HL-60 (cell line): ENCODE results near the gene LINGO4.

Experiments used
- DNase-seq, 2 experiments: peaks; one replicate each; pipeline ENCODE4 v3.0.0-alpha.2; 2010 to 2020; ENCODE audit warnings: low read depth in 1 of 2, low spot score in 1 of 2
- H3K27ac ChIP-seq: fragments of 250-450 bp; sonication (Bioruptor Pico); replicated peaks from 2 replicates; pipeline ENCODE4 v1.5.1; 2020; ENCODE audit warnings: mild to moderate bottlenecking, moderate library complexity
- H3K27me3 ChIP-seq: fragments of 250-450 bp; sonication (Bioruptor Pico); 2 replicates; pipeline ENCODE4 v1.5.1; 2021; ENCODE audit warnings: mild to moderate bottlenecking, moderate library complexity; ENCODE audit not compliant: insufficient read depth, poor library complexity, severe bottlenecking
- H3K4me3 ChIP-seq: replicated peaks from 2 replicates; pipeline ENCODE4 v1.5.1; 2011; ENCODE audit warnings: mild to moderate bottlenecking, control low read depth, low read length; ENCODE audit not compliant: insufficient read depth
- GABPA ChIP-seq: IDR thresholded peaks from 2 replicates; pipeline ENCODE4 v1.6.1; 2012; ENCODE audit warnings: low read depth
- POLR2AphosphoS5 ChIP-seq: IDR thresholded peaks from 2 replicates; pipeline ENCODE4 v1.6.1; 2012; ENCODE audit warnings: low read depth
- SPI1 ChIP-seq: IDR thresholded peaks from 2 replicates; pipeline ENCODE4 v1.6.1; 2012; ENCODE audit warnings: low read depth, mild to moderate bottlenecking, borderline replicate concordance
- TF ChIP-seq, protein P1 (sequence below): IDR thresholded peaks from one replicate; pipeline ENCODE4 v1.5.1; 2011; ENCODE audit warnings: low read length, control low read depth, inconsistent platforms; ENCODE audit not compliant: insufficient read depth
- TF ChIP-seq, protein P2 (sequence below): IDR thresholded peaks from 2 replicates; pipeline ENCODE4 v1.6.1; 2012; ENCODE audit warnings: low read depth; ENCODE audit not compliant: insufficient replicate concordance

LINGO4 gene

DNA sequence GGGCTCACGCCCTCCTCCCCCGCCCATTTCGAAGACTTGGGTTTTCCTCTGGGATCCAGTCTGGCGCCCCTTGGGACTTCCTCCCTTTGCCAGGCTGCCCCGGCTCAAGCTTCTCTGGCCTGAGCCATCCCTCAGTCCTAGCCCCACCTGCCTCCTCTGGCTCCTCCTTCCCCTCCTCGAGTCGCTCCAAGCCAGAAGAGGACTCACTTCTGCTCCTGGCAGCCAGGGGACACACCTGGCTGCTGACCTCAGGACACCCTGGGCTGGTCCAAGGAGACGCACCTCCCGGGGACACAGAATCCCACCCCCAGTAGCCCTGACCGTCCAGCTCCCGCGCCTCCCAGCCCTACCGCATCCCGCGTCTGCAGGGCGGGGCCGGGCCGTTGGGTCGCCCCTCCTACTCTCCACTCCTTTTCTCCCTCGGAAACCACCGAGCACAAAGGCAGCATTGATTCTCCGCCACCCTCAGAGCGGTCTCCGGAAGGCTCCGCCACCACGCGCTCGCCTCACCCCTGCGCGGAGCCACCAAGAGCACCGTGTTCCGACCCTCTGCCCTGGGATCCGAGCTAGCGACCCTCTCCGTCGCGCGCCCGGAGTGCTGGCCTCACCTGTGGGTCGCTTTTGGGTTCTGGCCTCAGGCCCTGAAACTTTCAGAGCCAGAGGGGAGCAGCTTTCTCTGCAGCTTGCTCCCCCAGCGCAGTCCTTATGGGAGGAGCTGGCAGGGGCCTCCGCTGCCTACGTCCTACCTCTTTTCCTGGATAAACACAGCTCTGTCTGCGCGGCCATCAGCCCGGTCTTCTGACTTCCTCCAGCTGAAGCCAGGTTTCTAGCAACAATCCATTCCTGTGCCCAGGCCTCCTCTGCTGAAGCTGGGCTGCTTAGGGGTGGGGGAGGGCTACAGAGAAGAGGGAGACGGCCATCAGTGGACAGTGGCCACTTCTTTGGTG lies 34.5 kb upstream of the LINGO4 start, which contains the start of gene C2CD4D:
C2CD4D (minus strand) TSS at position 364 of the 947 bp plus-strand sequence. CDS start 831 bp downstream, outside the sequence.
- Histone ChIP-seq H3K4me3 (peak within 1 kb of the TSS; percentile 23), H3K27me3 (peaks cover 31% of the 10 kb centered on the region), H3K27ac (no peak within 1 kb of the TSS)
- TF ChIP-seq, protein P1, sequence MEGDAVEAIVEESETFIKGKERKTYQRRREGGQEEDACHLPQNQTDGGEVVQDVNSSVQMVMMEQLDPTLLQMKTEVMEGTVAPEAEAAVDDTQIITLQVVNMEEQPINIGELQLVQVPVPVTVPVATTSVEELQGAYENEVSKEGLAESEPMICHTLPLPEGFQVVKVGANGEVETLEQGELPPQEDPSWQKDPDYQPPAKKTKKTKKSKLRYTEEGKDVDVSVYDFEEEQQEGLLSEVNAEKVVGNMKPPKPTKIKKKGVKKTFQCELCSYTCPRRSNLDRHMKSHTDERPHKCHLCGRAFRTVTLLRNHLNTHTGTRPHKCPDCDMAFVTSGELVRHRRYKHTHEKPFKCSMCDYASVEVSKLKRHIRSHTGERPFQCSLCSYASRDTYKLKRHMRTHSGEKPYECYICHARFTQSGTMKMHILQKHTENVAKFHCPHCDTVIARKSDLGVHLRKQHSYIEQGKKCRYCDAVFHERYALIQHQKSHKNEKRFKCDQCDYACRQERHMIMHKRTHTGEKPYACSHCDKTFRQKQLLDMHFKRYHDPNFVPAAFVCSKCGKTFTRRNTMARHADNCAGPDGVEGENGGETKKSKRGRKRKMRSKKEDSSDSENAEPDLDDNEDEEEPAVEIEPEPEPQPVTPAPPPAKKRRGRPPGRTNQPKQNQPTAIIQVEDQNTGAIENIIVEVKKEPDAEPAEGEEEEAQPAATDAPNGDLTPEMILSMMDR = no peak
- no peak for TF ChIP-seq SPI1
- TF ChIP-seq, protein P2, sequence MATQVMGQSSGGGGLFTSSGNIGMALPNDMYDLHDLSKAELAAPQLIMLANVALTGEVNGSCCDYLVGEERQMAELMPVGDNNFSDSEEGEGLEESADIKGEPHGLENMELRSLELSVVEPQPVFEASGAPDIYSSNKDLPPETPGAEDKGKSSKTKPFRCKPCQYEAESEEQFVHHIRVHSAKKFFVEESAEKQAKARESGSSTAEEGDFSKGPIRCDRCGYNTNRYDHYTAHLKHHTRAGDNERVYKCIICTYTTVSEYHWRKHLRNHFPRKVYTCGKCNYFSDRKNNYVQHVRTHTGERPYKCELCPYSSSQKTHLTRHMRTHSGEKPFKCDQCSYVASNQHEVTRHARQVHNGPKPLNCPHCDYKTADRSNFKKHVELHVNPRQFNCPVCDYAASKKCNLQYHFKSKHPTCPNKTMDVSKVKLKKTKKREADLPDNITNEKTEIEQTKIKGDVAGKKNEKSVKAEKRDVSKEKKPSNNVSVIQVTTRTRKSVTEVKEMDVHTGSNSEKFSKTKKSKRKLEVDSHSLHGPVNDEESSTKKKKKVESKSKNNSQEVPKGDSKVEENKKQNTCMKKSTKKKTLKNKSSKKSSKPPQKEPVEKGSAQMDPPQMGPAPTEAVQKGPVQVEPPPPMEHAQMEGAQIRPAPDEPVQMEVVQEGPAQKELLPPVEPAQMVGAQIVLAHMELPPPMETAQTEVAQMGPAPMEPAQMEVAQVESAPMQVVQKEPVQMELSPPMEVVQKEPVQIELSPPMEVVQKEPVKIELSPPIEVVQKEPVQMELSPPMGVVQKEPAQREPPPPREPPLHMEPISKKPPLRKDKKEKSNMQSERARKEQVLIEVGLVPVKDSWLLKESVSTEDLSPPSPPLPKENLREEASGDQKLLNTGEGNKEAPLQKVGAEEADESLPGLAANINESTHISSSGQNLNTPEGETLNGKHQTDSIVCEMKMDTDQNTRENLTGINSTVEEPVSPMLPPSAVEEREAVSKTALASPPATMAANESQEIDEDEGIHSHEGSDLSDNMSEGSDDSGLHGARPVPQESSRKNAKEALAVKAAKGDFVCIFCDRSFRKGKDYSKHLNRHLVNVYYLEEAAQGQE = no peak
- TF ChIP-seq GABPA = no peak
- TF ChIP-seq POLR2AphosphoS5 = no peak
- no peak for DNase-seq

DNA sequence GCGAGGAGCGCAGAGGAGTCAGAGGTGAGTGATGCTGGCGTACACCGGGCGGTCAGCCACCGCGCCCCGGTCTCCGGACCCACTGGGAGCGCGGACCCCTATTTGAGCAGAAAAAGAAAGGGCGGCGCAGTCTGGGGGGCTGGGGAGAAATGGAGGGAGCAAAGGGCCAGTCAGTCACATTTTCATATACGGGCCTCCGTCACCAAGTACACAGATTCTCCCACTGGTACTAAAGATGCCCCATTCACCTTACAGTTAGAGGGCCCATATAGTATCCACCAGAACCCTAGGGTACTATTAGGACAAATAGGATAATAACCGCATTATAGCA lies 33.8 kb upstream of the LINGO4 start:
- no peak overlapping the region for H3K27ac ChIP-seq
- peaks cover 31% of the 10 kb centered on the region for H3K27me3 ChIP-seq
- no peak for TF ChIP-seq POLR2AphosphoS5
- TF ChIP-seq SPI1 = no peak
- TF ChIP-seq, protein P2 = no peak
- TF ChIP-seq, protein P1 = no peak
- no peak for TF ChIP-seq GABPA
- no peak for DNase-seq
- H3K4me3 ChIP-seq = 0 out of 2 replicates have a peak overlapping the region, but pooled peaks have one; percentile 23

DNA sequence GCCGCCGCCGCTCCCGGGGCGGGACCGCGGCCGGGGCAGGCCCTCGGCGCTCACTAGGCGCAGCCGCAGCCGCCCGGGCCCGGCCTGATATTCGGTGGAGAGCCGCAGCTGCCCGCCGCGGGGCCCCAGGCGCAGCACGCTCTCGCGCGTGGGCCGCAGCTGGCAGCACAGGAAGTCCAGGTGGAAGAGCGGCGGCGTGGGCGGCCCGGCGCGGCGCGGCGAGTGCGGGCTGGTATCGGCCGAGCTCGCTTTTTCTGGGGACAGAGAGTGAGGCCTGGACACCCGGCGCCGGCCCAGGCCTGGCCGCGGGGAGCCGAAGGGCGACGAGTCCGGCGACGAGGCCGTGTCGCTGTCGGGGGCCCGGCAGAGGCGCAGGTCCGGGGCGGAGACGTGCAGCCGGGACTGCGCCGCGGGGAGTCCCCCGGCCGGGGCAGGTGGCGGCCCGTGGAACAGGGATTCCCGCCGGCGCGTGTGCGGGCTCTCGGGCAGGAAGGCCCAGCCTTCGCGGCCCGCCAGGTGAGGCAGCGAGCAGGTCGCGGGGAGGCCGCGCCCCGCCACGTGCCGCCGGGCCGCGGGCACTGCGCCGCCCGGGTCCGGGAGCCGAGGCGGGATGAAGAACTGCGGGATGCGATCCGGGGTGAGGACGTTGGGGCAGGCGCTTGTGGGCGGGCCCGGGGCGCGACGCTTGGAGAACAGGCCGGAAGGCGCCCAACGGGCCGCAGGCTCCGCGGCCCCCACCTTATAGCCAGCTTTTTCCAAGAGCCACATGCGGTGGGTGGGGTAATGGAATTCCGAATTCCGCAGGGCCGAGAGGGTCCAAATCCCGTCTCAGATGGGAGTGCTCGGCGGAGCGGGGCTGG lies 33.2 kb upstream of the LINGO4 start:
- no peak for TF ChIP-seq SPI1
- TF ChIP-seq, protein P2 = no peak
- TF ChIP-seq, protein P1 = no peak
- TF ChIP-seq POLR2AphosphoS5 = no peak
- no peak for TF ChIP-seq GABPA
- peak overlapping the region; percentile 23 for H3K4me3 ChIP-seq
- DNase-seq = no peak
- peaks cover 31% of the 10 kb centered on the region for H3K27me3 ChIP-seq
- H3K27ac ChIP-seq = no peak overlapping the region
